WI38 (cell line): ENCODE results near the gene PHETA2.
"Not testable (repeated sequence)": the region's sequence is repeated elsewhere in the genome, so short reads cannot be mapped to it uniquely, and the experiment has no call there.

ENCODE experiments used
- H3K4me3 ChIP-seq: 2 replicates; pipeline ENCODE4 v1.5.1; 2011; ENCODE audit warnings: low read depth, mild to moderate bottlenecking, control low read depth, low read length
- TF ChIP-seq, protein P1 (sequence below): IDR thresholded peaks from 2 replicates; pipeline ENCODE4 v1.5.1; 2012; ENCODE audit warnings: low read depth, mild to moderate bottlenecking, control low read depth, low read length

Gene PHETA2

GRCh38 chr22:42111798-42112197 lies 37.8 kb downstream of the PHETA2 start:
- TF ChIP-seq, protein P1, sequence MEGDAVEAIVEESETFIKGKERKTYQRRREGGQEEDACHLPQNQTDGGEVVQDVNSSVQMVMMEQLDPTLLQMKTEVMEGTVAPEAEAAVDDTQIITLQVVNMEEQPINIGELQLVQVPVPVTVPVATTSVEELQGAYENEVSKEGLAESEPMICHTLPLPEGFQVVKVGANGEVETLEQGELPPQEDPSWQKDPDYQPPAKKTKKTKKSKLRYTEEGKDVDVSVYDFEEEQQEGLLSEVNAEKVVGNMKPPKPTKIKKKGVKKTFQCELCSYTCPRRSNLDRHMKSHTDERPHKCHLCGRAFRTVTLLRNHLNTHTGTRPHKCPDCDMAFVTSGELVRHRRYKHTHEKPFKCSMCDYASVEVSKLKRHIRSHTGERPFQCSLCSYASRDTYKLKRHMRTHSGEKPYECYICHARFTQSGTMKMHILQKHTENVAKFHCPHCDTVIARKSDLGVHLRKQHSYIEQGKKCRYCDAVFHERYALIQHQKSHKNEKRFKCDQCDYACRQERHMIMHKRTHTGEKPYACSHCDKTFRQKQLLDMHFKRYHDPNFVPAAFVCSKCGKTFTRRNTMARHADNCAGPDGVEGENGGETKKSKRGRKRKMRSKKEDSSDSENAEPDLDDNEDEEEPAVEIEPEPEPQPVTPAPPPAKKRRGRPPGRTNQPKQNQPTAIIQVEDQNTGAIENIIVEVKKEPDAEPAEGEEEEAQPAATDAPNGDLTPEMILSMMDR: no peak
- H3K4me3 ChIP-seq: no peak overlapping the region

DNA sequence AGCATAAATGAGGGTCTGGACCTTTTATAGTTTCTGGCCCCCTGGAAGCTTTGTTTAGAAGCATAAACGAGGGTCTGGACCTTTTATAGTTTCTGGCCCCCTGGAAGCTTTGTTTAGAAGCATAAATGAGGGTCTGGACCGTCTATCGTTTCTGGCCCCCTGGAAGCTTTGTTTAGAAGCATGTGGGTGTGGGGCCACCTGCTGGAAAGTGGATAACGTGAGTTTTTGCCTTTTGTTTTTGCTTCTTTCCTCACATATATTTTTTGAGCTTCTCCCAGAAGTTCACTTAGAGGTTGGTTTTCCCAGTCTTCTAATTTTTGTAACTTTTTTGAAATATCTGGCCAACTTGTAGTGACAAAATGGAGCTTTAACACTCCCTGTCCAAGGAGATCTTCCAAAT lies 38.7 kb downstream of the PHETA2 start:
- not testable (repeated sequence) for H3K4me3 ChIP-seq

GRCh38 chr22:42114721-42115120 lies 40.7 kb downstream of the PHETA2 start:
- TF ChIP-seq, protein P1: peak; percentile 36; the same call in 1 of the 2 replicates
- H3K4me3 ChIP-seq: no peak overlapping the region

GRCh38 chr22:42115420-42115830 lies 41.4 kb downstream of the PHETA2 start:
- H3K4me3 ChIP-seq: not testable (repeated sequence)

- TF ChIP-seq, protein P1: no peak
- no peak overlapping the region for H3K4me3 ChIP-seq
Observed at GRCh38 chr22:42116848-42117424, 42.9 kb downstream of the PHETA2 start.

GRCh38 chr22:42120231-42121021 lies 46.4 kb downstream of the PHETA2 start:
- H3K4me3 ChIP-seq: not testable (repeated sequence)

- H3K4me3 ChIP-seq: not testable (repeated sequence)
Observed at GRCh38 chr22:42123529-42123928, 49.5 kb downstream of the PHETA2 start.

DNA sequence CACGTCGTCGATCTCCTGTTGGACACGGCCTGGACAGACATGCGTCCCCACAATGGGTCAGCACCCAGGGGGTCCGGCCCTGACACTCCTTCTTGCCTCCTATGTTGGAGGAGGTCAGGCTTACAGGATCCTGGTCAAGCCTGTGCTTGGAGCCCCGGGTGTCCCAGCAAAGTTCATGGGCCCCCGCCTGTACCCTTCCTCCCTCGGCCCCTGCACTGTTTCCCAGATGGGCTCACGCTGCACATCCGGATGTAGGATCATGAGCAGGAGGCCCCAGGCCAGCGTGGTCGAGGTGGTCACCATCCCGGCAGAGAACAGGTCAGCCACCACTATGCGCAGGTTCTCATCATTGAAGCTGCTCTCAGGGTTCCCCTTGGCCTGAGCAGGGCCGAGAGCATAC lies 53.6 kb downstream of the PHETA2 start:
- no peak overlapping the region for H3K4me3 ChIP-seq
- TF ChIP-seq, protein P1: no peak

GRCh38 chr22:42128007-42128406 lies 54.0 kb downstream of the PHETA2 start:
- H3K4me3 ChIP-seq: not testable (repeated sequence)
